Endothelial cell (in vitro differentiated cells): ENCODE measurements around the gene ING3. TPM values are rescaled to one million over a fixed set of nuclear protein-coding genes. Genes with fewer than 3 reads are reported as not detected.

Experiments
- DNase-seq: peaks from one replicate; pipeline ENCODE4 v3.0.0; 2021; ENCODE audit warnings: low spot score
- H3K27ac Mint-ChIP-seq: one replicate; pipeline ENCODE4 v1.8.0; 2021; ENCODE audit warnings: mixed read lengths, inconsistent platforms; ENCODE audit not compliant: unreplicated experiment
- H3K27me3 Mint-ChIP-seq: one replicate; pipeline ENCODE4 v1.8.0; 2021; ENCODE audit warnings: mild to moderate bottlenecking, moderate library complexity, mixed read lengths, inconsistent platforms; ENCODE audit not compliant: unreplicated experiment
- H3K36me3 Mint-ChIP-seq: one replicate; pipeline ENCODE4 v1.8.0; 2021; ENCODE audit warnings: mild to moderate bottlenecking, low read depth, mixed read lengths, inconsistent platforms; ENCODE audit not compliant: unreplicated experiment
- H3K4me1 Mint-ChIP-seq: one replicate; pipeline ENCODE4 v1.8.0; 2021; ENCODE audit warnings: mild to moderate bottlenecking, mixed read lengths, inconsistent platforms; ENCODE audit not compliant: unreplicated experiment
- H3K4me3 Mint-ChIP-seq: one replicate; pipeline ENCODE4 v1.8.0; 2021; ENCODE audit warnings: mild to moderate bottlenecking, mixed read lengths, inconsistent platforms; ENCODE audit not compliant: unreplicated experiment
- H3K9me3 Mint-ChIP-seq: one replicate; pipeline ENCODE4 v1.8.0; 2021; ENCODE audit warnings: mixed read lengths, inconsistent platforms; ENCODE audit not compliant: unreplicated experiment
- CTCF ChIP-seq: fragments of 200-600 bp; sonication (generic); IDR thresholded peaks from one replicate; pipeline ENCODE4 v1.5.0; 2021; ENCODE audit warnings: antibody characterized with exemption; ENCODE audit not compliant: unreplicated experiment
- total RNA-seq: library from RNA; stranded (reverse); fragmentation: NEBNext Ultra II Directional; extraction: Animal tissue kit (Norgen Biotek cat#: 25700); gene quantifications from one replicate; pipeline ENCODE4 v1.2.1, GENCODE V29; 2021; ENCODE audit not compliant: unreplicated experiment

The ING3 gene
- total RNA-seq, 1 donor from 2014 or later, result 15.6 TPM

DNA sequence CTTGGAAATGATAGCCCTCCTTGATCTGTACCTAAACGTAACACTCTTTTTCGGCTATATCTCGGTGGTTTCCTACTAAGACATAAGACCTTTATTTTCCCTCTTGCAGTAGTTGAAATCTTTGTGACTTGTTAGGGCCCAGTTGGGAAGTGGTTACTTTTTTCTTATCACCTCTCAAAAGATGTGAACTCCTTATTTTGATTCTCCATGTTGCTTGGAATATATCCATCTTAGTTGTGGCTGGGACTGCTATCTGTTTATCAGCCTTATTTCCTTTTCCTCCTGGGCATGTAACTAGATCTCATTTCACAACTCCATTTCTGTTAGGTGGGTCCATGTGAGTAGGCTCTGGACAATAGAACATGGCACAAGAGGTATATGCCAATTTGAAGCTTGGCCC lies 33.8 kb downstream of the ING3 start:
- Mint-ChIP-seq H3K4me1 (peaks cover 16% of the 10 kb centered on the region), H3K9me3 (no peaks in the 10 kb centered on the region), H3K27ac (no peak overlapping the region), H3K27me3 (no peaks in the 10 kb centered on the region), H3K4me3 (no peak overlapping the region), H3K36me3 (no peaks in the 10 kb centered on the region)
- TF ChIP-seq CTCF, result no peak
- no peak for DNase-seq

GRCh38 chr7:120985130-120985758 lies 34.7 kb downstream of the ING3 start:
- H3K4me1 Mint-ChIP-seq, result peaks cover 16% of the 10 kb centered on the region
- no peaks in the 10 kb centered on the region for H3K27me3 Mint-ChIP-seq
- H3K36me3 Mint-ChIP-seq, result no peaks in the 10 kb centered on the region
- no peak overlapping the region for H3K27ac Mint-ChIP-seq
- H3K4me3 Mint-ChIP-seq, result no peak overlapping the region
- no peaks in the 10 kb centered on the region for H3K9me3 Mint-ChIP-seq
- no peak for TF ChIP-seq CTCF
- no peak for DNase-seq

GRCh38 chr7:120985839-120986238 lies 35.3 kb downstream of the ING3 start:
- Mint-ChIP-seq H3K27ac (no peak overlapping the region), H3K4me1 (peaks cover 16% of the 10 kb centered on the region), H3K27me3 (no peaks in the 10 kb centered on the region), H3K36me3 (no peaks in the 10 kb centered on the region), H3K9me3 (no peaks in the 10 kb centered on the region), H3K4me3 (no peak overlapping the region)
- no peak for DNase-seq
- no peak for TF ChIP-seq CTCF

GRCh38 chr7:120986650-120987049 lies 36.1 kb downstream of the ING3 start:
- no peak overlapping the region for H3K4me3 Mint-ChIP-seq
- H3K27ac Mint-ChIP-seq, result no peak overlapping the region
- H3K27me3 Mint-ChIP-seq, result no peaks in the 10 kb centered on the region
- H3K36me3 Mint-ChIP-seq, result no peaks in the 10 kb centered on the region
- H3K4me1 Mint-ChIP-seq, result peaks cover 16% of the 10 kb centered on the region
- no peaks in the 10 kb centered on the region for H3K9me3 Mint-ChIP-seq
- DNase-seq, result no peak
- TF ChIP-seq CTCF, result no peak

DNA sequence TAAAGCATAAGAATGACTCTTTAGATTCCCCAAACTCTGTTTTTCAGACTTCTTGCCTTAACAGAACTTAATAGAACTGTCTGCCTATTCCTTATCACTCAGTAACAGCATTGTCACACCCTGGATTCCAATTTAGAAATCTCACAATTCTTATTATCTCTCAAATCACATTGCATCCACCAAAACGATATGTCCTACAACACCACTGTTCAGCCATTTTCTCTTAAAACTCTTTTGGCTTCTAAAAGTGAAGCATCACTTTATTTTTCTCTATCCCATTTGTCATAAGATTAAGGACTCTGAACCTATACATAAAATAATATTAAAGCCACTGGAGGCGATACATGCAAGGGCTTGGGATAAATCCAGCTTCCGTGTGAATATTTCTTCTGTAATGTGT lies 36.7 kb downstream of the ING3 start:
- no peak for DNase-seq
- H3K27me3 Mint-ChIP-seq, result no peaks in the 10 kb centered on the region
- no peak overlapping the region for H3K27ac Mint-ChIP-seq
- peaks cover 16% of the 10 kb centered on the region for H3K4me1 Mint-ChIP-seq
- TF ChIP-seq CTCF, result no peak
- H3K36me3 Mint-ChIP-seq, result no peaks in the 10 kb centered on the region
- H3K9me3 Mint-ChIP-seq, result no peaks in the 10 kb centered on the region
- H3K4me3 Mint-ChIP-seq, result no peak overlapping the region
